HG03439 (cell line): ENCODE data around the gene NPL.

ENCODE experiments used
- ATAC-seq: cut with Tn5 transposase; IDR thresholded peaks from one replicate; pipeline ENCODE4 v1.9.1; 2021; ENCODE audit warnings: mild to moderate bottlenecking, moderate library complexity; ENCODE audit not compliant: unreplicated experiment

NPL gene

GRCh38 chr1:182789138-182790076, at the start of gene NPL:
Gene NPL, plus strand, starts transcription at chr1:182789773. Its CDS starts 4,599 bp downstream, at chr1:182794372.
- ATAC-seq = peak; percentile 86

- ATAC-seq = no peak
Observed at GRCh38 chr1:182740120-182740519, 49.5 kb upstream of the NPL start.

- no peak for ATAC-seq
Observed at GRCh38 chr1:182742780-182743179, 46.8 kb upstream of the NPL start.

- no peak for ATAC-seq
Observed at GRCh38 chr1:182752077-182752988, 37.2 kb upstream of the NPL start.

GRCh38 chr1:182754087-182754486, 35.5 kb upstream of the NPL start:
- no peak for ATAC-seq

GRCh38 chr1:182754543-182755314, 34.8 kb upstream of the NPL start:
- no peak for ATAC-seq

GRCh38 chr1:182755632-182756031, 33.9 kb upstream of the NPL start:
- ATAC-seq = no peak

GRCh38 chr1:182756423-182756822, 33.1 kb upstream of the NPL start:
- ATAC-seq = no peak

- no peak for ATAC-seq
Observed at GRCh38 chr1:182761396-182762395, 27.9 kb upstream of the NPL start.

GRCh38 chr1:182762536-182762935, 27.0 kb upstream of the NPL start:
- ATAC-seq = no peak

- no peak for ATAC-seq
Observed at GRCh38 chr1:182764029-182764727, 25.4 kb upstream of the NPL start.

- no peak for ATAC-seq
Observed at GRCh38 chr1:182765391-182765790, 24.2 kb upstream of the NPL start.

- ATAC-seq = no peak
Observed at GRCh38 chr1:182766050-182766449, 23.5 kb upstream of the NPL start.

- ATAC-seq = no peak
Observed at GRCh38 chr1:182766881-182767645, 22.5 kb upstream of the NPL start.

GRCh38 chr1:182768963-182769362, 20.6 kb upstream of the NPL start:
- no peak for ATAC-seq

- no peak for ATAC-seq
Observed at GRCh38 chr1:182770232-182770631, 19.3 kb upstream of the NPL start.

GRCh38 chr1:182771187-182771984, 18.2 kb upstream of the NPL start:
- no peak for ATAC-seq
